Measurements from ENCODE around the gene KRT27.
"Not testable (repeated sequence)": the region's sequence is repeated elsewhere in the genome, so short reads cannot be mapped to it uniquely, and the experiment has no call there.

The KRT27 gene

GRCh38 chr17:40817103-40817682, 34.8 kb upstream of the KRT27 start:
- peaks cover 18% of the 10 kb centered on the region for H3K36me3 ChIP-seq (ENCODE audit: low read depth)
- H3K4me3 ChIP-seq (ENCODE audit: severe bottlenecking), result no peak overlapping the region
- TF ChIP-seq, protein P1, sequence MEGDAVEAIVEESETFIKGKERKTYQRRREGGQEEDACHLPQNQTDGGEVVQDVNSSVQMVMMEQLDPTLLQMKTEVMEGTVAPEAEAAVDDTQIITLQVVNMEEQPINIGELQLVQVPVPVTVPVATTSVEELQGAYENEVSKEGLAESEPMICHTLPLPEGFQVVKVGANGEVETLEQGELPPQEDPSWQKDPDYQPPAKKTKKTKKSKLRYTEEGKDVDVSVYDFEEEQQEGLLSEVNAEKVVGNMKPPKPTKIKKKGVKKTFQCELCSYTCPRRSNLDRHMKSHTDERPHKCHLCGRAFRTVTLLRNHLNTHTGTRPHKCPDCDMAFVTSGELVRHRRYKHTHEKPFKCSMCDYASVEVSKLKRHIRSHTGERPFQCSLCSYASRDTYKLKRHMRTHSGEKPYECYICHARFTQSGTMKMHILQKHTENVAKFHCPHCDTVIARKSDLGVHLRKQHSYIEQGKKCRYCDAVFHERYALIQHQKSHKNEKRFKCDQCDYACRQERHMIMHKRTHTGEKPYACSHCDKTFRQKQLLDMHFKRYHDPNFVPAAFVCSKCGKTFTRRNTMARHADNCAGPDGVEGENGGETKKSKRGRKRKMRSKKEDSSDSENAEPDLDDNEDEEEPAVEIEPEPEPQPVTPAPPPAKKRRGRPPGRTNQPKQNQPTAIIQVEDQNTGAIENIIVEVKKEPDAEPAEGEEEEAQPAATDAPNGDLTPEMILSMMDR (IDR thresholded peaks at IDR 0.05; ENCODE audit: poor library complexity, severe bottlenecking), result no peak
- DNase-seq (ENCODE audit: low spot score), result no peak
- ATAC-seq (ENCODE audit: low read depth), result no peak
- H3K9me3 ChIP-seq (ENCODE audit: severe bottlenecking), result no peaks in the 10 kb centered on the region
- no peaks in the 10 kb centered on the region for H3K27me3 ChIP-seq (ENCODE audit: insufficient read depth, poor library complexity, severe bottlenecking)
- H3K27ac ChIP-seq (ENCODE audit: poor library complexity, severe bottlenecking), result no peak overlapping the region
- peaks cover 15% of the 10 kb centered on the region for H3K4me1 ChIP-seq (ENCODE audit: insufficient read depth, poor library complexity, severe bottlenecking)

GRCh38 chr17:40816569-40816968, 34.2 kb upstream of the KRT27 start:
- ATAC-seq (ENCODE audit: low read depth), result no peak
- Histone ChIP-seq H3K4me3 (ENCODE audit: severe bottlenecking) (no peak overlapping the region), H3K27me3 (ENCODE audit: insufficient read depth, poor library complexity, severe bottlenecking) (no peaks in the 10 kb centered on the region), H3K27ac (ENCODE audit: poor library complexity, severe bottlenecking) (no peak overlapping the region), H3K4me1 (ENCODE audit: insufficient read depth, poor library complexity, severe bottlenecking) (peaks cover 15% of the 10 kb centered on the region), H3K36me3 (ENCODE audit: low read depth) (peaks cover 18% of the 10 kb centered on the region), H3K9me3 (ENCODE audit: severe bottlenecking) (no peaks in the 10 kb centered on the region)
- DNase-seq (ENCODE audit: low spot score), result no peak
- TF ChIP-seq, protein P1 (IDR thresholded peaks at IDR 0.05; ENCODE audit: poor library complexity, severe bottlenecking), result no peak

DNA sequence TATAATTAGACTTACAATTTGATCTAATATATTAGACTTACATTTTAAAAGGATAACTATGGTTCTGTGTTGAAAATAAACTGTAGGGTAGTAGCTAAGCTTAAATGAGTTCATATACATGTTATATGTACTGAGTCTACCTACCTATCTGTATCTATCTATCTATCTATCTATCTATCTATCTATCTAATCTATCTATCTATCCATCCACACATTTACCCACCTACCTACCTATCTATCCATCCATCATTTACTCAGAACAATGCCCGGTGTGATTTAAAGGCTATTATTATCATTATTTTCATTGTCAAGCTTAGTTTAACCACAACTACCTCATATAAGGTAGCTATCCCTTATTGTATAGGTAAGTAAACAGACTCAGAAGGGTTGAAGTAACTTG, 33.0 kb upstream of the KRT27 start:
- H3K4me1 ChIP-seq (ENCODE audit: insufficient read depth, poor library complexity, severe bottlenecking), result peaks cover 22% of the 10 kb centered on the region
- DNase-seq (ENCODE audit: low spot score), result no peak
- H3K9me3 ChIP-seq (ENCODE audit: severe bottlenecking), result no peaks in the 10 kb centered on the region
- H3K27me3 ChIP-seq (ENCODE audit: insufficient read depth, poor library complexity, severe bottlenecking), result no peaks in the 10 kb centered on the region
- no peak overlapping the region for H3K27ac ChIP-seq (ENCODE audit: poor library complexity, severe bottlenecking)
- TF ChIP-seq, protein P1 (IDR thresholded peaks at IDR 0.05; ENCODE audit: poor library complexity, severe bottlenecking), result no peak
- no peak overlapping the region for H3K4me3 ChIP-seq (ENCODE audit: severe bottlenecking)
- no peak for ATAC-seq (ENCODE audit: low read depth)
- H3K36me3 ChIP-seq (ENCODE audit: low read depth), result peaks cover 18% of the 10 kb centered on the region

GRCh38 chr17:40814657-40815056, 32.3 kb upstream of the KRT27 start:
- H3K4me1 ChIP-seq (ENCODE audit: insufficient read depth, poor library complexity, severe bottlenecking), result peaks cover 30% of the 10 kb centered on the region
- not testable (repeated sequence) for H3K9me3 ChIP-seq (ENCODE audit: severe bottlenecking); ATAC-seq (ENCODE audit: low read depth); H3K4me3 ChIP-seq (ENCODE audit: severe bottlenecking); DNase-seq (ENCODE audit: low spot score); H3K27me3 ChIP-seq (ENCODE audit: insufficient read depth, poor library complexity, severe bottlenecking)
- H3K27ac ChIP-seq (ENCODE audit: poor library complexity, severe bottlenecking), result peak overlapping the region; percentile 54
- peaks cover 18% of the 10 kb centered on the region for H3K36me3 ChIP-seq (ENCODE audit: low read depth)

GRCh38 chr17:40813804-40814203, 31.5 kb upstream of the KRT27 start:
- Histone ChIP-seq H3K36me3 (ENCODE audit: low read depth) (peaks cover 18% of the 10 kb centered on the region), H3K4me1 (ENCODE audit: insufficient read depth, poor library complexity, severe bottlenecking) (peaks cover 32% of the 10 kb centered on the region), H3K27ac (ENCODE audit: poor library complexity, severe bottlenecking) (peak overlapping the region; percentile 54), H3K4me3 (ENCODE audit: severe bottlenecking) (no peak overlapping the region), H3K27me3 (ENCODE audit: insufficient read depth, poor library complexity, severe bottlenecking) (no peaks in the 10 kb centered on the region), H3K9me3 (ENCODE audit: severe bottlenecking) (no peaks in the 10 kb centered on the region)
- peak; percentile 91 for ATAC-seq (ENCODE audit: low read depth)
- DNase-seq (ENCODE audit: low spot score), result no peak
- TF ChIP-seq, protein P1 (IDR thresholded peaks at IDR 0.05; ENCODE audit: poor library complexity, severe bottlenecking), result no peak
